Brain microvascular endothelial cell (primary cell): Measurements from ENCODE around the gene CNOT6L.

ENCODE experiments used
- DNase-seq: peaks from one replicate; pipeline ENCODE4 v3.0.0-alpha.2; 2020
- H3K27ac ChIP-seq: fragments of 250-450 bp; sonication (Bioruptor Pico); 2 replicates; pipeline ENCODE4 v1.5.1; 2020; ENCODE audit warnings: mild to moderate bottlenecking, moderate library complexity
- H3K27me3 ChIP-seq: fragments of 250-450 bp; sonication (Bioruptor Pico); replicated peaks from 2 replicates; pipeline ENCODE4 v1.5.1; 2020; ENCODE audit warnings: mild to moderate bottlenecking
- H3K36me3 ChIP-seq: fragments of 250-450 bp; sonication (Bioruptor Pico); replicated peaks from 2 replicates; pipeline ENCODE4 v1.5.1; 2020; ENCODE audit warnings: mild to moderate bottlenecking
- H3K4me3 ChIP-seq: 2 replicates; pipeline ENCODE4 v1.5.1; 2011; ENCODE audit warnings: low read depth, mild to moderate bottlenecking, control low read depth, low read length, moderate library complexity
- in situ Hi-C: cut with HindIII; loops from 2 replicates; pipeline ENCODE4 v1.10.0; 2017; ENCODE audit warnings: low sequenced_read_pairs, low pct_ligation_motif_present
- TF ChIP-seq, protein P1 (sequence below): IDR thresholded peaks from 2 replicates; pipeline ENCODE4 v1.5.1; 2011; ENCODE audit warnings: low read depth, mild to moderate bottlenecking, moderate library complexity, low read length, control low read depth, inconsistent platforms; ENCODE audit errors: missing control alignments

Gene CNOT6L

DNA sequence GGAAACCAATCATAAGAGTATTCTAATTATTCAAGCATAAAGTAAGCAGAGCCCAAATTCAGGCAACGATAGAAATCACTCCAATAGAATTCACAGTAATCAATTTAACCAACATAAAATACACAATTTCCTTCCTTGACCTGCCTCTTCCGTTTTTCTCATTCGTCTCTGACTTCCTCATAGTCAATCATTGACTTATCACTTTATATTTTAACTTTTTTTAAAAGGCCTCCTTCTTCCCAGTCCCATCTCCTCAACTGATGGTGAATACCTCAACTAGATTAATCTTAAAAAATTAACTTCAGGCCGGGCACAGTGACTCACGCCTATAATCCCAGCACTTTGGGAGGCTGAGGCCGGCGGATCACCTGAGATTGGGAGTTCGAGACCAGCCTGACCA lies 13.3 kb downstream of the CNOT6L start:
- H3K36me3 ChIP-seq, result no peaks in the 10 kb centered on the region
- H3K4me3 ChIP-seq, result no peak overlapping the region
- H3K27ac ChIP-seq, result no peak overlapping the region
- TF ChIP-seq, protein P1, sequence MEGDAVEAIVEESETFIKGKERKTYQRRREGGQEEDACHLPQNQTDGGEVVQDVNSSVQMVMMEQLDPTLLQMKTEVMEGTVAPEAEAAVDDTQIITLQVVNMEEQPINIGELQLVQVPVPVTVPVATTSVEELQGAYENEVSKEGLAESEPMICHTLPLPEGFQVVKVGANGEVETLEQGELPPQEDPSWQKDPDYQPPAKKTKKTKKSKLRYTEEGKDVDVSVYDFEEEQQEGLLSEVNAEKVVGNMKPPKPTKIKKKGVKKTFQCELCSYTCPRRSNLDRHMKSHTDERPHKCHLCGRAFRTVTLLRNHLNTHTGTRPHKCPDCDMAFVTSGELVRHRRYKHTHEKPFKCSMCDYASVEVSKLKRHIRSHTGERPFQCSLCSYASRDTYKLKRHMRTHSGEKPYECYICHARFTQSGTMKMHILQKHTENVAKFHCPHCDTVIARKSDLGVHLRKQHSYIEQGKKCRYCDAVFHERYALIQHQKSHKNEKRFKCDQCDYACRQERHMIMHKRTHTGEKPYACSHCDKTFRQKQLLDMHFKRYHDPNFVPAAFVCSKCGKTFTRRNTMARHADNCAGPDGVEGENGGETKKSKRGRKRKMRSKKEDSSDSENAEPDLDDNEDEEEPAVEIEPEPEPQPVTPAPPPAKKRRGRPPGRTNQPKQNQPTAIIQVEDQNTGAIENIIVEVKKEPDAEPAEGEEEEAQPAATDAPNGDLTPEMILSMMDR, result no peak
- no peaks in the 10 kb centered on the region for H3K27me3 ChIP-seq
- in situ Hi-C loops, result no loop called here
- DNase-seq, result no peak

DNA sequence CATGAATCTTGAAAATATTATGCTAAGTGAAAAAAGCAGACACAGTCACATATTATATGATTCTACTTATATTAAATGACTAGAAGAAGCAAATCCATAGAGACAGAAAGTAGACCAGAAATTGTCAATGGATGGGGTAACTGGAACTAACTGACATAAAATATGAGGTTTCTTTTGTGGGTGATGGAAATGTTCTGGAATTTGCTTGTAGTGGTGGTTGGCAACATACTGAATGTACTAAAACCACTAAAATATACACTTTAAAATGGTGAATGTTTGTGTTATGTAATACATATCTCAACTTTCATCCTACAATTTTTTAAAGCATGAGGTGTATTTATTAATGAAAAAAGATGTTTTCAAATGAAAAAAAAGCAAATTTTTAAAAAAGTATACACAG lies 14.7 kb downstream of the CNOT6L start:
- no peak overlapping the region for H3K4me3 ChIP-seq
- TF ChIP-seq, protein P1, result no peak
- no peaks in the 10 kb centered on the region for H3K36me3 ChIP-seq
- no peak overlapping the region for H3K27ac ChIP-seq
- no peaks in the 10 kb centered on the region for H3K27me3 ChIP-seq
- in situ Hi-C loops, result no loop called here
- DNase-seq, result no peak

DNA sequence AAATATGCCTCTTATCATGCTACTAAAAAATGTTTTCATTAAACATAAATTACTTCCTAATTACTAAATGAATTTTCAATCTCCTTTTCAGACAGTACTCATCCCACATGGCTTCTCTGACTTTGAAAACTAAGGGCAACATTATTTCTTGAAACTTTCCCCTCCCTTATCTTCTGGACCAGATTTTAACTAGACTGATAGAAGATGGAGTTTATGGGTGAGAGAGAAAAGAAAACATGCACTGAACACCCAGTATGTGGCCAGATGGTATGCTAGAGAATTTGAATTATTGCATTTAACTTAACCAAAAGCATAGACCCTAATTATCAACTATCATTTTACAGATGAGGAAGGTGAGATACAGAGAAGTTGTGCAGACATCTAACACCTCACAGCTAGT lies 16.8 kb downstream of the CNOT6L start:
- TF ChIP-seq, protein P1, result no peak
- in situ Hi-C loops, result no loop called here
- H3K36me3 ChIP-seq, result no peaks in the 10 kb centered on the region
- no peak overlapping the region for H3K4me3 ChIP-seq
- DNase-seq, result no peak
- H3K27me3 ChIP-seq, result no peaks in the 10 kb centered on the region
- no peak overlapping the region for H3K27ac ChIP-seq

DNA sequence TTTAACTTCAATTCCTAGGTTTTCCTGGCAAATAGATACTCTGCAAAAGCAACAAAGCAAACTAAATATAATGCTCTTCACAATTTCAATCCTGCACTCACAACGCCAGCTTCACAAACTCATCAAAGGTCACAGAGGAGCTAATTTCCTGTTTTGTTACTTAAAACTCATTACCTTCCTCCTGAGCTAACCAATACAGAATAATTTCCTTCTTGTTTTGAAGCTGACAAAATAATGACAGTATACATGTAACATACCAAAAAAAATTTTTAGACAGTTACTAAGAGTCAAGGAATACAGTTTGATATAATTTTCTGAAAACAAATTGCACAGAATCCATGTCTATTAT lies 17.9 kb downstream of the CNOT6L start:
- TF ChIP-seq, protein P1, result no peak
- in situ Hi-C loops, result no loop called here
- Histone ChIP-seq H3K27me3 (no peaks in the 10 kb centered on the region), H3K36me3 (no peaks in the 10 kb centered on the region), H3K27ac (no peak overlapping the region), H3K4me3 (no peak overlapping the region)
- DNase-seq, result no peak

DNA sequence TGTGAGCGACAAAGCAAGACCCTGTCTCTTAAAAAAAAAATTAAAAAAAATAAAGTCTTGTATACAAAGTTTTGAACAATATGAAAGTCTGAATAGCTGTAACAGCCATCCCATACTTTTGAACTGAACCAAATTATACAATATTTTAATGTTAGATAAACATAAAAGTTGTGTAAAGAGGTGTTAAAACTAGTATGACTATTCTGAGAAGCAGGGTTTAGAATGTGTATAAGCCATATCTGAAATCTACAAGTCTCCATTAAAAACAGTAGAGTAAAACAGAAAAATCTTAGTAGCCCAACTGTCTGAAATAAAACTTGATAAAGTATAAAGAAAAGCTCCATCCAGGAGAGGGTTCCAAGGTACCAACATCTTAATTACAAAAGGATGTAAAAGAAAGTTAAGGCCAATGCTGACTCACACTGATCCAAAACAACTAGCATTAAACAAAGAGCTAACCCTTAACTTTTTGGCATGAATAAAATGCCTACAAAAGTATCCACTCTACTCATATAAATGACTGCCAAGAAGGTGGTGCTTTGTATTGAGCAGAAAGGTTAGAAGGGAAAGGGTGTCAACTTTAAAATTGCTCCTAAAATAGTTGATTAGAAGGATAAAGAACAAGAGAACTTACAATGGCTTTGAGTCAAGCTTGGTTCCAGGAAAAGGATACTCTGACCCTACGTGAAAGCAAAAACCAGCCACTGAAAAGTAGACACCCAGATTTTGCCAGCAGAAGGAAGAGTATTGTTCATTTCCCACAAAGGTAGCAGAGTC lies 18.5 kb downstream of the CNOT6L start:
- DNase-seq, result no peak
- TF ChIP-seq, protein P1, result no peak
- Histone ChIP-seq H3K36me3 (no peaks in the 10 kb centered on the region), H3K27me3 (no peaks in the 10 kb centered on the region), H3K27ac (no peak overlapping the region), H3K4me3 (no peak overlapping the region)
- in situ Hi-C loops, result no loop called here

DNA sequence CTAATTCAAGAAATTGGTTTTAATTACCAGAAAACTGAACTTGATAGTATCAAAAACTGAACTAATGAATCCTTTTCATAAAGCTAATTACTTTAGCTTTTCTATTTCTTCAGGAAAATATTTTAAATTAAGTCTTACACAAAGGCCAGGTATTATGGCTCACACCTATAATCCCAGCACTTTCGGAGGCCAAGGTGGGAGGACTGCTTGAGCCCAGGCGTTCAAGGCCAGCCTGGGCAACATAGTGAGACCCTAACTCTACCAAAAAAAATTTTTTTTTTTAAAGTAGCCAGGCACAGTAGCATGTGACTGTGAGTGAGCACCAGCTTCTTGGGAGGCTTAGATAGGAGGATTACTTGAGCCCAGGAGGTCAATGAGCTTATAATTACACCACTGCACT lies 19.1 kb downstream of the CNOT6L start:
- in situ Hi-C loops, result no loop called here
- no peak overlapping the region for H3K27ac ChIP-seq

More for the DNA sequence above, 19.1 kb downstream of the CNOT6L start:
- Histone ChIP-seq H3K36me3 (no peaks in the 10 kb centered on the region), H3K27me3 (no peaks in the 10 kb centered on the region), H3K4me3 (no peak overlapping the region)
- no peak for DNase-seq
- TF ChIP-seq, protein P1, result no peak
